Choroid plexus epithelial cell (primary cell): ENCODE data around the gene LRRC49.
A peak's percentile ranks its signal among the peaks of the same experiment; 100 is the strongest.

ENCODE experiments used
- DNase-seq: peaks from one replicate; pipeline ENCODE4 v3.0.0-alpha.2; 2010; ENCODE audit warnings: low read depth
- H3K4me3 ChIP-seq: 2 replicates; pipeline ENCODE4 v1.5.1; 2011; ENCODE audit warnings: low read depth, mild to moderate bottlenecking, control low read depth, low read length, moderate library complexity
- TF ChIP-seq, protein P1 (sequence below): conservative IDR thresholded peaks from 2 replicates; pipeline ENCODE4 v1.5.1; 2011; ENCODE audit warnings: low read depth, mild to moderate bottlenecking, control low read depth, inconsistent platforms, low read length, moderate library complexity

LRRC49 gene

DNA sequence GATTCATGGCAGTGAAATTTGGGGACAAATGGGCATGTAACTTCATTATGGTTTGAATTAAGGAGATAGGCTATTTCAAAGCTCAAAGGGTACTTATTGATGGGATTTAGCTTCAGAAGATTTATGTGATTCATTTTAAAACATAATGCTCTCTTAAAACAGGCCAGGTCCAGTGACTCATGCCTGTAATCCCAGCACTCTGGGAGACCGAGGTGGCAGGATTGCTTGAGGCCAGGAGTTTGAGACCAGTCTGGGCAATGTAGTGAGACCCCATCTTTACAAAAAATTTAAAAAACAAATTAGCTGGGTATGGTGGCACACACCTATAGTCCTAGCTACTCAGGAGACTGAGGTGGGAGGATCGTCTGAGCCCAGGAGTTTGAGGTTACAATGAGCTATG is 11.8 kb upstream of the LRRC49 start:
- DNase-seq, result peak; percentile 58
- TF ChIP-seq, protein P1, sequence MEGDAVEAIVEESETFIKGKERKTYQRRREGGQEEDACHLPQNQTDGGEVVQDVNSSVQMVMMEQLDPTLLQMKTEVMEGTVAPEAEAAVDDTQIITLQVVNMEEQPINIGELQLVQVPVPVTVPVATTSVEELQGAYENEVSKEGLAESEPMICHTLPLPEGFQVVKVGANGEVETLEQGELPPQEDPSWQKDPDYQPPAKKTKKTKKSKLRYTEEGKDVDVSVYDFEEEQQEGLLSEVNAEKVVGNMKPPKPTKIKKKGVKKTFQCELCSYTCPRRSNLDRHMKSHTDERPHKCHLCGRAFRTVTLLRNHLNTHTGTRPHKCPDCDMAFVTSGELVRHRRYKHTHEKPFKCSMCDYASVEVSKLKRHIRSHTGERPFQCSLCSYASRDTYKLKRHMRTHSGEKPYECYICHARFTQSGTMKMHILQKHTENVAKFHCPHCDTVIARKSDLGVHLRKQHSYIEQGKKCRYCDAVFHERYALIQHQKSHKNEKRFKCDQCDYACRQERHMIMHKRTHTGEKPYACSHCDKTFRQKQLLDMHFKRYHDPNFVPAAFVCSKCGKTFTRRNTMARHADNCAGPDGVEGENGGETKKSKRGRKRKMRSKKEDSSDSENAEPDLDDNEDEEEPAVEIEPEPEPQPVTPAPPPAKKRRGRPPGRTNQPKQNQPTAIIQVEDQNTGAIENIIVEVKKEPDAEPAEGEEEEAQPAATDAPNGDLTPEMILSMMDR, result no peak
- H3K4me3 ChIP-seq, result no peak overlapping the region

DNA sequence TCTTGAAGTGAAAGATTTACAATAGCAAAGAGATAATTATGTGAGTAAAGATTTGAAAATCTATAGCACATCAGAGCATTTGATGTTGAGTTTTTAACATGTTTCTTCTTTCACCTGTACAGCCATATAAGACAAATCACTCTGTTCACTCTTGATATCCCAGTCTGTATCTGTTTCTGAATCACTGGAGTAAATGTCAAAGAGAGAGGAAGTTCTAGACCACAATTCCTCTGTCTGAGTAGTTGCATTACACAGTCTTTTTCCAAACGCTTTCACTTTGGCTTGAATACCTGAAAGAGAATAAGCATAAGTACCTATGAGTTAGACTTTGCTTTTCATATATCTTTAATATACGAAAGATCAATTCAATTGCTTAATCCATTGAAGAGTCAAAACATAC is 10.3 kb upstream of the LRRC49 start:
- TF ChIP-seq, protein P1, result no peak
- DNase-seq, result peak; percentile 67
- H3K4me3 ChIP-seq, result no peak overlapping the region

DNA sequence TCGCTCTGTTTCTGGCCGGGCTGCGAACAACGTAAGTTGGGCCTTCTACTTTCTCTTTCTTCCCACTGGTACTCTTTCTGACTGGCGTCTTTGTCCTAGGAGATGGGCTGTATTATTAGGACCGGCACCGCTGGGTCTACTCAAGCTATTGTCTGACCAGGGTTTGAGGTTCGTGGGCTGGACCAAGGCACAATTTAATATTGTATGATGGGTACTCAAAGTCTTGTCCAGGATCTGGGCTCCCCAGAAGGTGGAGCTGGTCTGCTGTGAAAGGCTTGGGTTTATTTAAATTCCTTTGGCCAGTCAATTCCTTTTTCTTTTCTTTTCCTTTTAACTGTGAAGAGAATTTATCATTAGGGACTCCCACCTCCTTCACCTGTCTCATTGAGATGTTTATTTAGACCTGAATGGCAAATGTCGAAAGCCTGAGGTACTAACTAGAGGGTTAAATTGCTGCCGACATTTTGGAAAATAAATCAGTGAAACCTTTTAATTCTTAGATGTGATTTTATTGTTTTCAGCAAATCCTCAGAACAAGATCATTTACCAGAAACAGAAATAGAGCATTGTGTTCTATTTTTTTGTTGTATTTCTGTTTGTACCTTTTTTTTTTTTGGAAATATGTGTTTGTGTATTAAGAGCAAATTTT is 410 bp downstream of the LRRC49 start:
- DNase-seq, result peak; percentile 85
- H3K4me3 ChIP-seq, result peak overlapping the region; percentile 79
- TF ChIP-seq, protein P1, result peak; percentile 83

DNA sequence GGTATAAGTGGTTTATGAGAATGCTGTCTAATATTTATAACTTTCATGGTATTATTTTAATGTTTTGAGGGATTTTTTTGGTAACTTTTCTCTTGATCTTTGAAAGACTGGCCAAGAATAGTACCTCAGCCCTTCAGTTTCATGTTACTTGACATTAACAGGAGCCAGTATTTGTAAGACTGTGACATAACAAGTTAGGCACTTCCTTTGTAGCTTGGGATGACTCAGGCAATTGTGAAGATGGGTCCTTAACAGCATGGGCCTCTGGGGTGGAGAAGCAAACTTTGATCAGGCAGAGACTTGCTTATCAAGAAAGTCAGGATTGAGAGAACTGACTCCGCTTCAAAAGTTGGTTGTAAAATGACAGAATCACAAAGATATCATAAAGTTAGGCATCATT is 9.5 kb downstream of the LRRC49 start:
- peak; percentile 90 for DNase-seq
- TF ChIP-seq, protein P1, result no peak
- H3K4me3 ChIP-seq, result no peak overlapping the region

DNA sequence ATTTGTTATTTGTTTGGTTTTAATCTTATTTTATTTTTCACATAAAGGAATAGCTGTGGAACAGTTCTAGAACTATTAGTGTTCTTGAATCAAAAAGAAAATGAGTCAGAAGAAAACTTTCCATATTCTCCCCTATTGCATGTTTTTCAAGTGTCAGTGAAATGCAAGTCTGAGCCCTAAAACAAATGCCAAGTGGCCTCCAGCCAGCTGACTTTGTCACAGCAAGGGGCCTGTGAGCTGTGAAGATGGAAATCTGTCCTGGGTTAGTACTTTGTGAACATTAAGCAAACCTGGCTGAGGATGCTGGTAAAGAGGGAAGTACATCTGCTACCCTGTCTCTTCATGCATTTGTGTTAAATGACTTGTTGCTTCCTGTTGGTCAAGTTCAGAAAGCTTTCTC is 14.2 kb downstream of the LRRC49 start:
- TF ChIP-seq, protein P1, result no peak
- no peak overlapping the region for H3K4me3 ChIP-seq
- DNase-seq, result peak; percentile 88

DNA sequence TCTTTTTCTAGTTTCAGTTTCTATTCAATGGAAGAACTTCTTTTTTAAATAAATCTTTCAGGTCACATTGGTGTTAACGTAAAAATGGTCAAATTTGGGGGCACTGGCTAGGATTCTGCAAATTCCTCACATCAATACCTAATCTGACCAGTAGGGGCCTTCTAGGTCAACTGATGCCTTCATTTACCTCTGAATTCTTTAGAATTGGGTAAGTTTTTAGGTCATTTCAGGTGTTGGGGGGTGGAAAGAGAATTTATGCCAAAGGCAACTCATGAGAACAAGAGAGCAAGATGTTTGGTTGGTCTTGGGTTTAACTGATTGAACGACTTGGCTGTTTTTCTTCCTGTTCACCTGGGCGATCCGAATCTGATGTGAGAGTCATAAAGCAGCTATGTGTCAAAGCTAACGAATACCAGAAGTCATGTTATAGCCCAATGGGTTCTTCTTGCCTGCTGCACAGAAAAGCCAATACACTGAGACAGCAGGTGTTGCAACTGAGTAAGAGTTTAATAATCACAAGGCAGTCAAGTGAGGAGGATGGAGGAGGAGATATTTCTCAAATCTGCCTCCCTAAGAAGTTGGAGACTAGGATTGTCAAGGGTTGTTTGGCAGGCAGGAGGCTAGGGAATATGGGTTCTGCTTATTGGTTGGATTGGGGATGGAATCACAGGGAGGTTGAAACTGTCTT is 15.3 kb downstream of the LRRC49 start:
- TF ChIP-seq, protein P1, result peak; percentile 21
- no peak overlapping the region for H3K4me3 ChIP-seq
- DNase-seq, result no peak

DNA sequence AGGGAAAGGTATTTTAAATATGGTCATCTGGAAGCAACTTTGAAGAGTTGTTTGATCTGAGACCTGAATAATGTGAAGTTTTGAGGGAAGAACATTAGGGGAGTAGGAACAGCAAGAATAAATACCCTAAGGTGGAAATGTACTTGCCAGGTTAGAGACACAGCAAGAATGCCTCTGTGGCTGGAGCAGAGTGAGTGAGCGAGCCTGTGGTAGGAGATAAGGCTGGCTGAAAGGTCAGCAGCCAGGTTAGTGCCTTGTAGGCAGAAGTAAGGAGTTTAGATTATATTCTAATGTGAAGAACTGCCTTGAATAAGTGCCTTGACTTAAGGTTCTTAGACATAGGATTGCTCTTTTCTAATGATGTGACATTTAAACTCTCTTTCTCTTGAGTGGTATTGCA is 18.3 kb downstream of the LRRC49 start:
- no peak overlapping the region for H3K4me3 ChIP-seq
- no peak for DNase-seq
- TF ChIP-seq, protein P1, result no peak
